AG08395 (cell line): Measurements from ENCODE around the gene CRNKL1.

Experiments
- DNase-seq: peaks from one replicate; pipeline ENCODE4 v3.0.0; 2012; ENCODE audit warnings: mixed read lengths, low spot score

The CRNKL1 gene

GRCh38 chr20:20063941-20064702 lies 11.9 kb upstream of the CRNKL1 start:
- no peak for DNase-seq

- DNase-seq: no peak
These were observed 8.2 kb upstream of the CRNKL1 start for GRCh38 chr20:20060234-20060998.

- no peak for DNase-seq
These were observed 546 bp downstream of the CRNKL1 start for GRCh38 chr20:20051767-20052073.

GRCh38 chr20:20039752-20040387 lies 12.4 kb downstream of the CRNKL1 start:
- DNase-seq: no peak

GRCh38 chr20:20038586-20038985 lies 13.7 kb downstream of the CRNKL1 start:
- no peak for DNase-seq

- DNase-seq: peak; percentile 36
These were observed 14.3 kb downstream of the CRNKL1 start for GRCh38 chr20:20037960-20038359.

GRCh38 chr20:20036756-20037155 lies 15.5 kb downstream of the CRNKL1 start:
- no peak for DNase-seq

GRCh38 chr20:20034486-20034885 lies 17.8 kb downstream of the CRNKL1 start:
- DNase-seq: no peak

GRCh38 chr20:20031790-20032189 lies 20.5 kb downstream of the CRNKL1 start:
- no peak for DNase-seq

GRCh38 chr20:20027284-20027683 lies 25.0 kb downstream of the CRNKL1 start:
- DNase-seq: no peak

GRCh38 chr20:20024942-20025341 lies 27.3 kb downstream of the CRNKL1 start:
- peak; percentile 27 for DNase-seq

- no peak for DNase-seq
These were observed 28.9 kb downstream of the CRNKL1 start for GRCh38 chr20:20023395-20023794.

- DNase-seq: no peak
These were observed 29.8 kb downstream of the CRNKL1 start for GRCh38 chr20:20022498-20022897.

- DNase-seq: no peak
These were observed 30.4 kb downstream of the CRNKL1 start for GRCh38 chr20:20021835-20022234.

- DNase-seq: no peak
These were observed 31.4 kb downstream of the CRNKL1 start for GRCh38 chr20:20020908-20021307.

- DNase-seq: no peak
These were observed 33.1 kb downstream of the CRNKL1 start for GRCh38 chr20:20019123-20019522.

- DNase-seq: no peak
These were observed 33.9 kb downstream of the CRNKL1 start for GRCh38 chr20:20018366-20018765.

GRCh38 chr20:20017844-20018185 lies 34.5 kb downstream of the CRNKL1 start:
- no peak for DNase-seq

- peak; percentile 97 for DNase-seq
These were observed 35.0 kb downstream of the CRNKL1 start, which contains the start of gene NAA20 for GRCh38 chr20:20017001-20017843. TSS of gene NAA20 (plus strand) at chr20:20017362. CDS start at chr20:20017397, 35 bp downstream.

GRCh38 chr20:20014659-20015058 lies 37.6 kb downstream of the CRNKL1 start:
- DNase-seq: no peak

- DNase-seq: no peak
These were observed 39.7 kb downstream of the CRNKL1 start for GRCh38 chr20:20012541-20012940.
